OCI-LY7 (cell line): ENCODE measurements around the gene PHAF1.

Experiments
- CTCF ChIP-seq: fragments of 200-600 bp; sonication (generic); conservative IDR thresholded peaks from 2 replicates; pipeline ENCODE4 v1.5.1; 2014; ENCODE audit warnings: mild to moderate bottlenecking, antibody characterized with exemption, low read length, moderate library complexity, mixed read lengths
- EZH2phosphoT487 ChIP-seq: fragments of 200-600 bp; sonication (generic); IDR thresholded peaks from 2 replicates; pipeline ENCODE4 v1.6.1; 2018; ENCODE audit warnings: low read depth, borderline replicate concordance, mild to moderate bottlenecking, mixed run types, antibody characterized with exemption, low read length, moderate library complexity, mixed read lengths

DNA sequence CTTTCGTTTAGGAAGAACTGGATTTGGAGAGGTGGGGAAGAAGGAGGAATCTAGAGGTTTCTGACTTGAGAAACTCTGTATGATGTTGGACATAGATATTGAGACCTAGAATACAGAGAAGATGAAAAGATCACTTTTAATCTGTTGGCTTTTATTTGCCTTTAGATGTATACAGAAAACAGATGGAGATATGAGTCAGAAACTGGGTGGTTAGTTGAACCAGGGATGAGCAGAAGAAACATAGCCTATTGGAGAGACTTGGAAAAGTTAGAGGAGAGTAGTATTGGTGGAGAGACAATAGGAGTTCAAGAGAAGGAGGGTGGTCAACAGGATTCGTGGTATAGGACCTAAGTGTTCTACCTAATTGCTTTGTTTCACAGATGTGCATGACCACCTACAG lies 5.1 kb downstream of the PHAF1 start:
- TF ChIP-seq CTCF = no peak
- TF ChIP-seq EZH2phosphoT487 = no peak
